Neutrophil (primary cell): Measurements from ENCODE around the gene FGFR3.

Experiments
- H3K27ac ChIP-seq: fragments of 200-600 bp; sonication (generic); 2 replicates; pipeline ENCODE4 v1.5.1; 2016; ENCODE audit warnings: mild to moderate bottlenecking, moderate library complexity
- H3K27me3 ChIP-seq: fragments of 200-600 bp; sonication (generic); 2 replicates; pipeline ENCODE4 v1.6.0; 2016; ENCODE audit warnings: mild to moderate bottlenecking
- H3K36me3 ChIP-seq: fragments of 200-600 bp; sonication (generic); 2 replicates; pipeline ENCODE4 v1.5.1; 2017
- H3K4me1 ChIP-seq, 2 experiments: fragments of 200-600 bp in 1 of 2; sonication (generic) in 1 of 2; 1 replicate in 1 of 2; 2 replicates in 1 of 2; pipeline versions ENCODE4 v1.5.1 to v1.6.1; 2013 to 2016; ENCODE audit warnings: low read depth in 1 of 2, low read length in 1 of 2, mild to moderate bottlenecking in 1 of 2, moderate library complexity in 1 of 2; ENCODE audit not compliant: control insufficient read depth in 1 of 2, insufficient read depth in 1 of 2
- H3K4me3 ChIP-seq, 2 experiments: fragments of 200-600 bp in 1 of 2; sonication (generic) in 1 of 2; 1 replicate in 1 of 2; 2 replicates in 1 of 2; pipeline ENCODE4 v1.5.1; 2013 to 2016; ENCODE audit warnings: low read depth in 1 of 2, low read length in 1 of 2, mild to moderate bottlenecking in 1 of 2, moderate library complexity in 1 of 2
- H3K9me3 ChIP-seq: fragments of 200-600 bp; sonication (generic); 2 replicates; pipeline ENCODE4 v1.5.1; 2016
- TF ChIP-seq, protein P1 (sequence below): fragments of 200-600 bp; sonication (generic); IDR thresholded peaks from 2 replicates; pipeline ENCODE4 v1.5.1; 2016; ENCODE audit warnings: antibody characterized with exemption

FGFR3 gene

DNA sequence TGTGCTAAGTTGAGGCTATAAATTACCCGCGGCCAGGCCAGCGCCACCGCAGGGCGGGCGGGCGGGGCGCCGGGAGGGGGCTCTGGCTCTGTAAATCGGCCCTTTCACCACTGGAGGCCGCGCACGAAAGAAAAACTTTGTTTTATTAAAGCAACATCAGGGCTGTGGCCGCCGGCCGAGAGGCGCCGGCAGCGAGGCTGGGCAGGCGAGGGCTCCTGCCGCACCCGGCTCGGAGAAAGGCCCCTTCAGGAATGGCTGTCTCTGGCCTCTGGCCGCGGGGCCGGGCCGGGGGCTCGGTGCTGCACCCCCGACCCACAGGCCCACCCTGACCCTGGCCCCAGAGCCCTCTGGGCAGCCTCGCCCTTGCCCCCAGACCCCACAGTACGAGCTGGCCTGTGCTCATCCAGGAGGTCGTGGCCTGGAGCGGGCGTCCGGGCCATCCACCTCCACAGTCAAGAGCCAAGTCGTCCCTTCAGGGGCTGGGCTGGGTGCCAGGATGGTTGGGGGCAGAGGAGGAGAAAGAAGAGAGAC is 29.5 kb upstream of the FGFR3 start:
- peaks cover 70% of the 10 kb centered on the region for H3K27me3 ChIP-seq
- no peak overlapping the region for H3K27ac ChIP-seq
- TF ChIP-seq, protein P1, sequence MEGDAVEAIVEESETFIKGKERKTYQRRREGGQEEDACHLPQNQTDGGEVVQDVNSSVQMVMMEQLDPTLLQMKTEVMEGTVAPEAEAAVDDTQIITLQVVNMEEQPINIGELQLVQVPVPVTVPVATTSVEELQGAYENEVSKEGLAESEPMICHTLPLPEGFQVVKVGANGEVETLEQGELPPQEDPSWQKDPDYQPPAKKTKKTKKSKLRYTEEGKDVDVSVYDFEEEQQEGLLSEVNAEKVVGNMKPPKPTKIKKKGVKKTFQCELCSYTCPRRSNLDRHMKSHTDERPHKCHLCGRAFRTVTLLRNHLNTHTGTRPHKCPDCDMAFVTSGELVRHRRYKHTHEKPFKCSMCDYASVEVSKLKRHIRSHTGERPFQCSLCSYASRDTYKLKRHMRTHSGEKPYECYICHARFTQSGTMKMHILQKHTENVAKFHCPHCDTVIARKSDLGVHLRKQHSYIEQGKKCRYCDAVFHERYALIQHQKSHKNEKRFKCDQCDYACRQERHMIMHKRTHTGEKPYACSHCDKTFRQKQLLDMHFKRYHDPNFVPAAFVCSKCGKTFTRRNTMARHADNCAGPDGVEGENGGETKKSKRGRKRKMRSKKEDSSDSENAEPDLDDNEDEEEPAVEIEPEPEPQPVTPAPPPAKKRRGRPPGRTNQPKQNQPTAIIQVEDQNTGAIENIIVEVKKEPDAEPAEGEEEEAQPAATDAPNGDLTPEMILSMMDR, result no peak
- H3K4me1 ChIP-seq, result no peaks in the 10 kb centered on the region
- H3K9me3 ChIP-seq, result no peaks in the 10 kb centered on the region
- no peak overlapping the region for H3K4me3 ChIP-seq
- H3K36me3 ChIP-seq, result no peaks in the 10 kb centered on the region

DNA sequence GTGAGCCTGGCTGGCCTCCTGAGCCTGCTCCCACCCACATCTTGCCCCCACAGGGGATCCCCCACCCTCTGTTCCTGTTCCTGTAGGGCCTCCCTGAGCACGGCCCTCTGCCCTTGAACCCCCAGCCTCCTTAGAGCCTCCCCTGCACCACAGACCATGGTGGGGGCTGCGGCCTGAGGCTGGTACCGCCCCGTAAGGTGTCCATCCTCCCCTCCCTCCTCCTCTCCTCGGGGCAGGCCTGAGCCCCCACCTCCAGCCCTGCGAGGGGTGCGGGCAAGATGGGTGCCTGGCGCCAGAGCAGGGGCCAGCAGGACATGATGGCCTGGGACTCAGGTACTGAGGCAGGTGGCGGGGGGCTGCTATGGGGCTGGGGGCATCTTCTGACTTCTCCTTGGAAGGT is 28.4 kb upstream of the FGFR3 start:
- TF ChIP-seq, protein P1, result no peak
- peaks cover 81% of the 10 kb centered on the region for H3K27me3 ChIP-seq
- no peak overlapping the region for H3K4me3 ChIP-seq
- H3K36me3 ChIP-seq, result no peaks in the 10 kb centered on the region
- H3K27ac ChIP-seq, result no peak overlapping the region
- no peaks in the 10 kb centered on the region for H3K4me1 ChIP-seq
- H3K9me3 ChIP-seq, result no peaks in the 10 kb centered on the region

DNA sequence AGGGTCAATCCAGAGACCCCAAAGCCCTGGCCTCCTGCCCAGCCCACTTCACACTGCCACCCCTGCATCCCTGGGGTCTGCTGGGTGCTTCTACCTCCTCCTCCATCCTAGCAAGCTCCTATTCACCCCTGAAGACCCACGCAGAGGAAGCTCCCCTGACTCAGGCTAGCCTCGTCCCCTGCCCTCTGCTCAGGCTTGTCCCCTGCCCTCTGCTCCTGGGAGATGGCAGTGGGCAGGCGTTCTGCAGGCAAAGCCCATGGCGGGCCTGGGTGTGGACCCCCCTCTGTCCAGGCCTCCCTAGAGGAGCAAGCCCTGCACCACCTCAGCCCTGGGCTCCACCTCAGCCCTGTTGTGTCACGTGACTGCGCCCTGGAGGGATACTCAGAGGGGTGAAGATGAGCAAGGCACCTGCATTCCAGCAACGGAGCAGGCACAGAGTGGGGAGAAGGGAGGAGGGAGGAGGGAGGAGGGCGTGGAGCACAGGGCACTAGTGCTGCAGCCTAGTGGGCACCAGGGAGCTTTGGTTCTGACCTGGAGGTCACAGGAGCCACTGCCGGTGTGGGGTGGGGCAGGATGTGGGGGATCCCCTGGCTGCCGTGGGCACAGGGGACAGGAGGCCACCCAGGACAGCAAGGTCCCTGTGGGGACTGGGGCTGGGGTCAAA is 27.6 kb upstream of the FGFR3 start:
- Histone ChIP-seq H3K4me1 (no peaks in the 10 kb centered on the region), H3K36me3 (no peaks in the 10 kb centered on the region), H3K27ac (no peak overlapping the region), H3K4me3 (no peak overlapping the region), H3K27me3 (peaks cover 90% of the 10 kb centered on the region), H3K9me3 (no peaks in the 10 kb centered on the region)
- TF ChIP-seq, protein P1, result no peak

DNA sequence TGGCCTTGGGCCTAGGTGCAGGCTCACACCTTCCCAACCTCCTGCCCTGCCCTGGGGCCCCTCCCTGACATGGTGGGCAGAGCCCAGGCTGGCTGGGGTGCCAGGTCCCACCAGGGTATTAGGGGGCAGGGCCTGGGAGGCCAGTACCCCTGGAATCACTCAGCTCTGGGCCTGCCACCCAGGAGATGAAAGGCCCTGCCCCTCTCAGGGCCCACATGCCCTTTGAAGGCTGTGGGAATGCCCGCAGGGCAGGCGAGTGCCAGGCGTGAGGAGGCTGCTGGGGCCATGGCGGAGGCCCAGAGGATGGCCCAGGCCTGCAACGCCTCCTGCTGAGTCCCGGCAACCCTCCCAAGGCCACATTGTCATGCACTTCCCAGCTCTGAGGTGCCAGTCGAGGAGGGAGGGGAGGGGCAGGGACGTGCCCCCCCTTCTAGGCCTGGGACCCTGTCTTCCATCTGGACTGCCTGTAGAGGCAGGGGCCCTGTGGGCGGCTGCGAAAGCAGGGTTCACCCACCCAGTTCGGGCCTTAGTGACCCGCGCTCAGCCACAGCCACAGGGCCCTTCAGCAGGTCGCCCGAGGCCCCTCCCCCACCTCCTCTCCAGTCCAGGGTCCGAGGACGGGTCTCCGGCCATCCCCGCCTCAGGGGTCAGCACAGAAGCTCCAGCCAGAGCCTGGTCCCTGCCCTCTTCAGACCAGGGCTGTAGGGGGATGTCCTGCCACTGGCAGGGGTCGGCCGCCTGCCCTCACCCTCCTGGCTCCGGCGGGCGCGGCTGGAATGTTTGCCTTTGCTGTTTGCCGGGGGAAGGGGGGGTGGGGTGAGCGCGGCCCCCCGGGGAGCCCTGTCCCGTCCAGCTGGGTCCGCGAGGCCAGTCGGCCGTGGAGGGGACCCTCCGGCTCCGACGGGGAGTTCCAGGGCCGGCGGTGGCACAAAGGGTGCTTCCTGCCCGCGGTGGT is 26.7 kb upstream of the FGFR3 start:
- H3K27ac ChIP-seq, result no peak overlapping the region
- H3K36me3 ChIP-seq, result no peaks in the 10 kb centered on the region
- H3K4me1 ChIP-seq, result no peaks in the 10 kb centered on the region
- no peaks in the 10 kb centered on the region for H3K9me3 ChIP-seq
- H3K4me3 ChIP-seq, result no peak overlapping the region
- H3K27me3 ChIP-seq, result peaks cover 98% of the 10 kb centered on the region
- TF ChIP-seq, protein P1, result no peak

DNA sequence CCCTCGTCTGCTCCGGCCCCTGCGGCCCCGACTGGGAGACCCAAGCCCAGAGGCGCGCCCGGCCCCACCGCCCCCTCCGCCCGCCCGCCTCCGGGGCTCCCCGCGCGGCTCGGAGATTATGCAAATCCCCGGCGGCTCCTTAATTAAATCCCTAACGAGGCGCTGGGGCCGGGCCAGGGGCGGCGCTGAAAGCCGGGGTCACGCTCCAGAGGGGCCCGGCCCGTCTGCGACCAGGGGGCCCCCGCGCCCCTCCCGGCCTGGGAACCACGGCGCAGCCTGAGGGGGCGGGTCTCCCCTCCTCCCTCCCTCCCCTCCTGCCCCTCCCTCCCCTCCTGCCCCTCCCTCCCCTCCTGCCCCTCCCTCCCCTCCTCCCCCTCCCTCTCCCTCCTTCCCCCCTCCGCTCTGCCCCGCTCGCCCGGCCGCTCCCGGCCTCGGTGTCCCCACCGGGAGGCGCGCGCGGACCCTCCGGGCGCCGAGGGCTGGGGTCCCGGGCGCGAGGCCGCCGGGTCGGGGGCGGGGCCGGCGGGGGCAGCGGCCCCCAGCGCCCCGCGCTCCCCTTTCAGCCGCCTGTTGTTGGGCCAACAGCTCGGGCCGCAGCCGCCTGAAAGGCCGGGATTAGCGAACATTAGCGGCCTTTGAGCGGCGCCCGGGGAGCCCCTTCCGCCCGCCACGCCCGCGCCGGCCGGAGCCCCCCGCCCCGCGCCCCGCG is 25.9 kb upstream of the FGFR3 start:
- TF ChIP-seq, protein P1, result no peak

More for the DNA sequence above, 25.9 kb upstream of the FGFR3 start:
- no peaks in the 10 kb centered on the region for H3K9me3 ChIP-seq
- peaks cover 100% of the 10 kb centered on the region for H3K27me3 ChIP-seq
- no peak overlapping the region for H3K27ac ChIP-seq
- no peaks in the 10 kb centered on the region for H3K4me1 ChIP-seq
- no peaks in the 10 kb centered on the region for H3K36me3 ChIP-seq
- H3K4me3 ChIP-seq, result no peak overlapping the region
